NCI-H82 (cell line): ENCODE data around the gene PPP3CA.
A peak's percentile ranks its signal among the peaks of the same experiment; 100 is the strongest.
"Not testable (repeated sequence)": the region's sequence is repeated elsewhere in the genome, so short reads cannot be mapped to it uniquely, and the experiment has no call there.

Source experiments
- DNase-seq: peaks from one replicate; lab custom pipeline; 2025; lab: John Stamatoyannopoulos, UW

PPP3CA gene

DNA sequence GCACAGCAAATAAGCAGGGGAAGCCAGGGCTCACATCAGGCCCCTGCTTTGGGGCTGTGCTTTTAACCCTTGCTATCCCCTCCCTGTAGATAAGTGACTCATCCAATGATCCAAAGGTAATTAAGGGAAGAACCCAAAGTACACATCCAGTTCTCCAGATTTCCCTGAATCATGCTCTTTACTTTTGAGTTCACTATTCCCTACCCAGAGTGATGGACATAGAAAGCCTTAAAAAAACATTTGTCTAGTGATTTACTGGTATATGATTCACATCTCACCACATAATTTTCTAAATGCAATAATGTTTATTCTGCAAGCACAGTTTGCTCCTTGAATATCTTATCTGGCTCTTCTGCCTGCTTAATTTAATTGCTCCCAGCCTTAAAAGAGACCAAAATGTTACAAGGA, 136.2 kb downstream of the PPP3CA start:
- peak; percentile 9 for DNase-seq

DNA sequence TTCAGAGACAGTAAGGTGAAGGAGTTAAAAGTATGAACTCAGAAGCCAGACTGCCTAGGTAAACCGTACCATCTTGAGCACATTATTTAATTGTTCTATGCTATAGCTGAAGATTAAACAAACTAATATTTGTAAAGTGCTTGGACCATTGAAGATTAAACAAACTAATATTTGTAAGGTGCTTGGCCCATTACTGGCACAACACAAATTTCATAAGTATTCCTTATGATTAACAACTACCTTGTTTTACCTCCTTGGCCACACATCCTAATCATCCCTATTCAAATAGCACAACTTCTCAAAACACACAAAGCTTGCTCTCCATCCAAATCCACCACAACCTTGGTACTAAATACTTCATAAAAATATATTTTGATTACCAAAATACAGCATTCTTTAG, 137.0 kb downstream of the PPP3CA start:
- DNase-seq: no peak

DNA sequence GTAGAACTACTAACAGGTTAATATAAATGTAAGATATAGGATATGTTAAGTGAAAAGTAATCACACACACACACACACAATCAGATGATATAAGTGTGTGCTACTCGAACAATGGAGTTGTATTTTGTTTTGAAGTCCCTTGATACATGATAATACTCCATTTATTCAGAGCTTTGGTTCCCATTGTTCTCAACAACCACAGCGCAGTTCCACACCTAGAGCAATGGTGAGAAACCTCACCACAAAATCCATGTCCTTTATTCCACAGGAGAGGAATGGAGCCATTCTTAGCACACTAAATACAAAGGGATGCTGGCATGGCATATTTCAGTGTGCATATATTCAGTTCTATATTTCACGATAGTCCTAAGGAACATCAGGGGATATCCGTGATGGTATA, 139.2 kb downstream of the PPP3CA start:
- no peak for DNase-seq

DNA sequence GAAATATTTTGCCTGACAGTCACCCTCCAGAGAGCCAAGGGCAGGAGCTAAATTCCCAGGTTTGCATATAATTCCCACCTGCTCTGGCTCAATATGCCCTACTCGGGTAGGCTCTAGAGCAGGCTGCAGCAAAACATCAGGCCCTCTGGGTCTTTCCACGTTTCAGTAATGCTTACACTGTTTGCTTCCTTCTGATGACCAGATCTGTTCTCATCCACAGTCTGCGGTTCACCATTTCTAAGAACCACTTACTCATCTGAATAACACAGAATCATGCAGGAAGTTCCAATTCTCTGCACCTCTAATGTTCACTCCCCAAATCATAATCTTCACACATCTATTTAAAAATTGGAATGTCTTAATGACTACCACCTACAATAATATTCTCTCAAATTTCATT, 141.4 kb downstream of the PPP3CA start:
- no peak for DNase-seq

DNA sequence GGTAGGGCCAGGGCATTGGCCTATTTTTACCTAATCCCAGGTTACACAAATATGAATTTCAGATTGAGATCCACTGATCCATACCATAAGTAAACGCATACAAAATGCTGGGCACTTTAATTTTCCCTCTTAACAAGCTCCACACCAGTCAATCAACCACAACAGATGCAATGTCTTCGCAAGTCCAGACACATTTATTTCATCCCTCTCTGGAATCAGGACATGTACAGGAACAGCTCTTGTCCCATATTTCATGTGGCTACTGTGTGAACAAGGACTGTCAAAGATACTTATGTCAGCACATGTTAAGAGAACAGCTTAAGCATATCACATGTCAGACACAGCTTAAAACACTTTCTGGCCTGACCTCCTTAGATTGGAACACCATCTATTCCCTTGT, 145.9 kb downstream of the PPP3CA start:
- DNase-seq: peak; percentile 74

DNA sequence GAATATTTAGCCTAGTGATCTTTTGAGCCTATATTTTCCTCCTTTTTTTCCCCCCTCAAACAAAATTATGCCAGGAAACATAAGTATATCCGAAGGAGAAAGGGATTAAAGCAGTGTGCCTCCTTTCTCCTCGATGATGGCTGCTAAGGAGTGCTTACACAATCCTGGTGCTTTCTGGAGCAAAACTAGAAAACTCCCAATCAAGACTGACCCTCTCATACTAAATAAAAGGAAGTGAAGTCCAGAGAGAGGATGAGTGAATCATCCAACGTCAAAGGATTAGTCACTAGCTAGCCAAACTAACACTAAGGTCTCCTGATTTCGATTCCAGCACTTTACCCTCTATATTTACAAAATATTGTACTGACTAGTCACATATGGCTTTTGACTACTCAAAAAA, 146.8 kb downstream of the PPP3CA start:
- DNase-seq: peak; percentile 4

DNA sequence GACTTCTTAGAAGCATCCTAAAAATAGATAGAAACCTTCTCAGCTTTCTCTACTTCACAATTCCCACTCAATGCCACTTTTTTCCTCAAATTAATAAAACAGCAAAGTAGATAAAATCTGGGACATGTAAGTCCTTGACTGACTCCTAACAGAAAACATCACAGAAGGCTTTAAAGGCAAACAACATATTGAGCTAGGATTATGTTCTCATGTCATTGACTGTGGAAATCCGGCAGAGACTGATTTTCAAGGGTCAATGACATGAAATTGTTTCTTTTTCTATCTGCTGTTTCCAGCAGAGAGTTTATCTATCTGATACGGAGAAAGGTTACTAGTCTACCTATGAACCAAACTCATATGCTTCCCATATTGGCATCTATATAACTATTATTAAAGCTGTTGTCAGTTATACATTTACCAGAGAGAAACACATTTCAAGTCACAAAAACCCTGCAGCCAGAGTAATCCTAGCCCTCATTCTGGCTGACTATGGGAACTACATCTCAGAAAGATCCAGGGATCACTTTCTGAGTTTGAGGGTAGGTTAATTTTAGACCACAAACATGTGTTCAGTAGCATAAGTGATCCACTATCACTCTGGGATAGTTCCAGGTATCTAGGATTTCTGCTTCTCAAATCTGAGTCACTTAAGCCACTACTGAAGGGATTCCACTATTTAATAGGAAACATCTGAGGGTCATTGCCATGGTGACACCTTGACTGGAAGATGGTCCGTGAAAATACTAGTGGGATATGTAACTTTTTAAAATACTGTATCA, 147.6 kb downstream of the PPP3CA start:
- peak; percentile 47 for DNase-seq

DNA sequence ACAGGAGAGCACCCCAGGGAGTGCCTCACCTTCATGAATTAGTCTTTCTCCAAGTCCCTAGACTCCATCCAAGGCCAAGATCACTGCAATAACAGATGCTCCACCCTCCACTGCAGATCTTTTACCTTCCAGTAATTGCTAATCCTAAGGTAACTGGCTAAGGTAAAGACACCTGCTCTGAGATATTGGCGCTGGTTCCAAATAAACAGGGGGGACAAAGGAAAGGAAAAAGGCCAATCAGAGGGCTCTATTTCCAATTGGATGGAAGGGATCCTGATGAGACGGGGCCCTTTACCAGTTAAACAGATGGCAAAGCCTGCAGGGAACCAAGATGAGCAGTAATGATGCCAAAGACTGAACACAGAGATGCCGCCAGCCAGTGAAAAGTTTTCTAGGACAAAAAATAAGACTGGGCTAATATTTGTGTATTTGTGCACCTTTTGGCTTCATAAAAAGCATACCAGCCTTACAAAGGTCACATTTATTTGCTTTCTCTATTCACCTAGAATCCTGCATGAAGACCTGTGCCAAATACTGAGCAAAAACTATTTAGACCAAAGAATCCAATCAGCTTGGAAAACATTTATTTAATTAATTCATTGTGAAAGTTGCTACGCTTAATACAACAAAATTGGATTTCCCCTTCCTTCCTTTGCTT, 148.5 kb downstream of the PPP3CA start:
- DNase-seq: peak; percentile 21

DNA sequence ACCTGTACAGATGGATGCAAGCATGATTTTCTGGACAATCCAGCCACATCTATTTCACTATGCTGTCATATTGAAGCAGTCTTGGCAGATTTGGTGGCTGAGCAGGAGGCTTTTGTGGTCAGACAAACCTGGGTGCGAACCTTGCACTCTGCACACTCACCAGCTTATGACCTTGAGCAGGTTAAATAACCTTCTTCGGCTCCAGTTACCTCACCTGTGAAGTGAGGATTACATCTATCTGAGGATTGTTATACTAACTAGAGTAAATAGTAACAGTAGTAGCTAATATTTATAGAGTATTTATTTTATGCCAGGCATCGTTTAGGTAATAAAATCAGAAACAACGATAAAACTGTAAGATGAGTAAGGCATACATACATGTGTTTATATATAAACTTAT, 150.0 kb downstream of the PPP3CA start:
- DNase-seq: no peak

DNA sequence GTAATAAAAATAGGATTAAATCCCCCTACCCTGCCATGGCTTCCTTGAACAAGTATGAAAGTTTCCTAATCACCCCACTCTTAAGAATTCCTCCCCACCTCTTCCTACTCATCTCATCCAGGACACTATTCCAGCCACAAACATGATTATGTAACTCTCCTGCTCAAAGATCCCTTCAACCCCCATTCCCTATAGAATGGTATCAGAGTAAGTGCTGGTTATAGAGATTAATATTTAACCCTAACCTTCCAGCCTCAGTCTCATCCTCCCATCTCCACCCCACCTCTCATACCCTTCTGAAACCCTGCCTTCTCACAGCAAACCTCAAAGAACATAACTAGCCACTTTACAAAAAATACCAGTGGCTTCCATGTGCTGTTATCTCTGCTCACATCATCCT, 155.1 kb downstream of the PPP3CA start:
- no peak for DNase-seq

DNA sequence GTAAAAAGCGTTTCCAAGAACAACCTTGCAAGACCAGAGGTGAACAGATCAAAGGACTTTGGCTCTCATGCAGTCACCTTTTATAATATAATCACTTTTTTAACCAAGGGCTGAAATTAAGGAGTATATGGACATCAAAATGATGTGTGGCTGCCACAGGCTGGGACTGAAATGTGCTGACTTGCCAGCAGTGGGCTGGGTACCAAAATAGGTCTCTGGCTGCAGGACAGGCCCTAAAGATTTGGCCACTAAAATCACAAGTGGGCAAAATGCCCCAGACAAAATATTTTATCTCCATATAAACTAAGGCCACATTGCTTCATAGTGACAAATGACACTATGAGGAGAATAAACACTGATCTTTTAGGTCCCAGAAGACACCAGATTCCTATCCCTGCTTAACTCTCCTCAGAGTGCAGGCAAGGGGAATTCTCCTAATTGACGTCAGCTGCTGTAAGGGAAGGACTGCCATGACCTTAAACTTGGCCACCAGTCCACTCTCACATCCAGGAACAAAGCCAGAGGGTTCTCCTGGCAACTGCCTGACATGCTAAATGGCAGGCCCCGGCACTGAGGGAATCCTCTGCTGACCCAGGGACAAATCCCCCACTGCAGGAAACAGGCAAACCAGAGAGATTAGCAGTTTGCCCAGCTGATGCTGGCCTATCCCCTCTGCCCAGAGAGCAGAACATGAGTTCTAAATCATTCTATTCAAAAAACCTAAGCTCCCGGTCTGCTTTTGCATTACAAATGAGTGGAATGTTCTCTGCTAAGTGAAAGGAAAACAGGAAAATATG, 155.8 kb downstream of the PPP3CA start:
- DNase-seq: peak; percentile 37

DNA sequence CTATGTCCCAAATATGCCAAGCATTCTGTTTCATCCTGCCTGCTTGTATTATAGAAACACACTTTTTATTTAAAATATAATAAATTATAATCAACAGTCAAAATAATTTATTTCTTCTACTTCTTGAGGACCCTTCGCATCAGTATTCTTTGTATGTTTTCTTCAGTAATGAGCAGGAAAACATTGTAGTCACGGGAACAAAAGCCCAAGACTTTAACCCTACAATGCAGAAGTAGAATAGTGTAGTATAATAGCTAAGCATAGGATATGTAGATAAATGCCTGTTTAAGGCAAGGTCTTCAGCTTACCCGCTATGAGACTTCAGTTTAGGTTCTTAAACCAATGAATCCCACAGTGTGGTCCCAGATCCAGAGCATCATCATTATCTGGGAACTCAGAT, 156.6 kb downstream of the PPP3CA start:
- no peak for DNase-seq

DNA sequence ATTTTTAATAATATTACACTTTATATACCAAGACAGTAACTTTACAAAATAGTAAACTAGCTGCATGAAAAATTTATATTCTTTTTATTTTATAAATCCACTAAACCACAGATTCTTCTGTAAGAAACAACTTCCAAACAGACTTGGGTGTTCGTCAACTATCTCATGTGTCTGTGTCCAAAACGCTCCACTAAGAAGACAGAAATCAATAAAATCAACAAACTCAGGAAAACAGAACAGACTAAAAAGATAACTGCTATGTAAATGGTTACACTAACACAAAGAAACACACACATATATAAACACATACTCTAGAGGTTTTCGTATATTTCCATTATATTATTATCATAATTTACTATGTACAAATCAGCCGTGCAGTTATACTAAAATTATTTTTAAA, 158.4 kb downstream of the PPP3CA start:
- no peak for DNase-seq

DNA sequence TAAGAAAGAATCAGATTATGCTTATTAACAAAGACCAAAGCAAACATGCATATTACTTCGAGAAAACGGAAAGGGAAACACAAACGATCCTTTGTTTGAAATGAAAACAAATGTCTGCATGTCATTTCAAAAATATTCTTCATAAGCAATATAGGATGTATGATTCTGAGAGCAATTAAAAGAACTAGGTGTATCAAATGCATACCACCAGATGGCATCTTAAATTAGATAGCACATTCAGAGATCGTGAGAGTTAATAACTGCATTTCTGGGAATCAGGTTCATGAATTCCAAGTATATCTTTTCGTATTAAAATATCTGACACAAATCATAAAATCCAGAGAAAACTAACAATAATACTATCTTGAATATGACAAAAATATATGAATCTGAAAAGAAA, 159.5 kb downstream of the PPP3CA start:
- DNase-seq: no peak

DNA sequence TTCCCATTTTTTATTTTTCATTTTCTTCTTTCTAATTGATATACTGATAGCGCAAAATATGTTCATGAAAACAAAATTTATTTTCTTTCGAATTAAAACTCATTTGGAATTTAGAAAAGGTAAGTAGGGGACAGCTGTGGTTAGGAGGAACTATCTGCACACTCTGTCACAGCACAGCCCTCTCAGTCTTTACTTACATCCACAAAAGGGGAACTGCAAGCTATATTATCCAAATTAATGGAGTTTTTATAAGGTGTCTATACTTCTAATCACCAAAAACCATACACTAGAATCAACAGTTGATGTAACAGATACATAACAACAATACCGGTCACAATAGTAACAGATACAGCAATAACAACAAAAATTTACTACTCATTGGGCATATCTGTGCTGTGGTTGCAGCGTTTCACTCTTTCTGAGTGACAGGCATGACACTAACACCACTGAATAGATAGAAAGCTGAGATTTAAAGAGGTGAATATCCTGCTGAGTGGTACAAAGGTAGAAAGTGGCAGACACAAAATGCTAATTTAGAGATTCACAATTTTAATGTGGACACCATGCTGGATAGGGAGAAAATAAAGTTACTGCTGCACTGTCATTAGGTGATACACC, 160.7 kb downstream of the PPP3CA start:
- DNase-seq: no peak

DNA sequence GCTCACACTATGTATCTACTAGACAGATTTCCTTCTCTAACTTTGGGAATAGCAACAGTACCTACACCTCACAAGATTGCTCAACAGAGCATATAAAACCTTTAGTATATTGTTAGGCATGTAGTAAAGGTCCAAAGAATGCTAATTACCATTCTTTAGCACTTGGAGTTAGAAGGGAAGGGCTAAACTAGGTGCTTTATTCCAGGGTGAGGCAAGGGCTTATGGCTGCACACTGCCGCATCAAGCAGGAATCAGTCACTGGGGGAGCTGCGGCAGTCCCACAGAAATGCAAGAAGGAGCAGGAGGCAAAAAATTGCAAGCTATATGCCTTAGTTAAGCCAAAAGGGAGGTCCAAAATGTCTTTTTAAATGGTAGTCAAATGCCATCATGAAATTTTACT, 162.7 kb downstream of the PPP3CA start:
- no peak for DNase-seq

DNA sequence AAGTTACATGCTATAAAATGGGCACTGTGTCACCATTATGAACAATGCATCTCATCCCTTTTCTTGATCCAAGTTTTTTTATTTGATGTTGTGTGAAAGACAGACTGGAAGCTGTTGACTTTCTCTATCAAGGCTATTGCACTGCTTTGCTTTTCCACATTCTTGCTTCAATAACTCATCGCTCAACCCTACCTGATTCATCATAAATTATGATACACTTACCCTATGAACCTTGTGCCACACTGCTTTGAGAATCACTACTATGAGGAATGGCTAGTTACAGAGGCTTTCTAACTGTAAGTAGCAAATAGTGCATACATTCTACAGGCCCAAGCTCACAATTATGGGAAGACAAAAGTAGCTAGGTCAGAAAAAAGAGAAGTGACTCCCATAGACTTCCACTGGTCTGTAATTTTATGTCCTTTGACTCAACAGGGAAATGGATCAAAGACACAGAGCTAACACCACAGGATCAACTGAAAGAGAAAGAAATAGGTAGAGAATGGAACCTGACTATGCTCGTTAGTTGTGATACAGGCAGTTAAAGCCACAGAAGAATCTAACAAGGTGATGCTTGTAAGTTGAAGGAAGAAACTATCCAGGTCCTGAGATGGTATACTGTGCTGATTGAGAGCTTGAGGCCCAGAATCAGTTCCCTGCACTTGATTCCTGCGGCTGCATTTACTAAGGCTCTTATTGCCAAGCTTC, 163.5 kb downstream of the PPP3CA start:
- DNase-seq: no peak

DNA sequence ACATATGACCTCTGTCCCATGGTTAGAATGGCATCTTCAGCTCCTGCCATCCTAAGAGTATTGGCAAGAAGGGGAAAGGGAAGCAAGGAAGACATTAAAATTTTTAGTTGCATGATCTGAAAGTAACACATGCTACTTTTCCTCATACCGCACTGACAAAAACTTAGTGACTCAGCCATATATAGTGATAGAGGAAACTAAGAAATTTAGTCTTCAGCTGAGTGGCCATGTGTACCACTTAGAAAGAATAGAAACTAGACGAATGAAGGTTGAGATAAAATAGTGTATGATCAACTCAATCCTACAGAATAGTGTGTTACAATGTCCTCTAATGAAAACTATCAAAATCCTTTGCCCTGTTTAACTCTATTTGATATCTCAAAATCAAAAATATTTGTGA, 164.1 kb downstream of the PPP3CA start:
- no peak for DNase-seq

DNA sequence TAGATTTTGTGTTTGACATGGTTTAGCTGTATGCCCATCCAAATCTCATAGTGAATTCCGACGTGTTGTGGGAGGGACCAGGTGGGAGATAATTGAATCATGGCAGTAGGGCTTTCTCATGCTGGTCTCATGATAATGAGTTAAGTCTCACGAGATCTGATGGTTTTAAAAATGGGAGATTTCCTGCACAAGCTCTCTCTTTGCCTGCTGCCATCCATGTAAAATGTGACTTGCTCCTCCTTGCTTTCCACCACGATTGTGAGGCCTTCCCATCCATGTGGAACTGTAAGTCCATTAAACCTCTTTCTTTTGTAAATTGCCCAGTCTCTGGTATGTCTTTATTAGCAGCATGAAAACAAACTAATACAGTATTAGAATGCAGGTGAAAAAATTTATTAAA, 164.6 kb downstream of the PPP3CA start:
- not testable (repeated sequence) for DNase-seq

DNA sequence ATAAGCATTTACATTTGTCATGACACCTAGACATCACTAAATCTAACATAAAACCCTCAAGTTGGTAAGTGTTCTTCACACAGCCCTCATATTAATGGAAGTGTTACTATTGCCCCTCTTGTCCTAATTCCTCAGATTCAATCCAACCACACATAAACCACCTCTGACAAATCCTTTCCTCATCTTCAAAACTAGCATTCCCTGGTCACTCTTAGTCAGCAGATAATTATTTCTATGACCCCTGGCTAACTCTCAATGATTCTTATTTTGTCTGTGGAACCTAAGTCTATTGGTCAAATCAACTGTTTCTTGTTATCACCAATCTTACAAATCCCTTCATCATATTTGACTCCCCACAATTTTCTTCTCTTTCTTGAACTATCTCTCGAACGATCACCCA, 168.6 kb downstream of the PPP3CA start:
- DNase-seq: no peak

DNA sequence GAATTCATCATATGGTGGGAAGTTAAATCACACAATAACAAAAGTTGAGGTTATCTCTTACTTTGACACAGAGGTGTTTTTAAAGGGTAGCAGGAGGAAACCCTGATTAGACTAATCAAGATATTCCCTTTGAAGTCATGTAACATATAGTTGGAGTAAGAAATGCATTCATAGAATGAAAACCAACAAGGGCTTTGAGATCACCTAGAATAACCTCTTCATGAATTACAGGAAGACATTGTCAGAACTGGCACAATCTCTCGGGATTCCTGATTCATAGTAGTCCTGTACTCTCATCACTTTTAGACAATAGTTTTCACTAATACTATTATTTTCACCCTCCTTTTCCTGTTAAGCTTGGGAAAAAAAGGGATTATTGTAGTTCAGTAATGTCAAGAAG, 170.2 kb downstream of the PPP3CA start:
- no peak for DNase-seq
